Smooth muscle cell (in vitro differentiated cells): Measurements from ENCODE around the gene KIAA1671. TPM values are rescaled to one million over a fixed set of nuclear protein-coding genes. Genes with fewer than 3 reads are reported as not detected.
A peak's percentile ranks its signal among the peaks of the same experiment; 100 is the strongest.
"Not testable (repeated sequence)": the region's sequence is repeated elsewhere in the genome, so short reads cannot be mapped to it uniquely, and the experiment has no call there.

Source experiments
- DNase-seq: peaks from one replicate; lab custom pipeline; 2025; ENCODE audit not compliant: unreplicated experiment; lab: John Stamatoyannopoulos, UW
- H2AFZ ChIP-seq: fragments of 200-600 bp; sonication (generic); 2 replicates; pipeline ENCODE4 v1.6.0; 2016; ENCODE audit warnings: antibody characterized with exemption, low read depth, mild to moderate bottlenecking
- H3F3A ChIP-seq: fragments of 200-600 bp; sonication (generic); 2 replicates; pipeline ENCODE4 v1.6.0; 2017; ENCODE audit warnings: antibody characterized with exemption, low read depth
- H3K27ac ChIP-seq: fragments of 200-600 bp; sonication (generic); 2 replicates; pipeline ENCODE4 v1.5.1; 2016; ENCODE audit warnings: low read depth, mild to moderate bottlenecking
- H3K27me3 ChIP-seq: fragments of 200-600 bp; sonication (generic); 2 replicates; pipeline ENCODE4 v1.6.1; 2016; ENCODE audit warnings: low read depth, mild to moderate bottlenecking
- H3K36me3 ChIP-seq: fragments of 200-600 bp; sonication (generic); 2 replicates; pipeline ENCODE4 v1.5.1; 2016; ENCODE audit warnings: low read depth
- H3K4me1 ChIP-seq: fragments of 200-600 bp; sonication (generic); 2 replicates; pipeline ENCODE4 v1.5.1; 2016; ENCODE audit warnings: low read depth
- H3K4me2 ChIP-seq: fragments of 200-600 bp; sonication (generic); 2 replicates; pipeline ENCODE4 v1.6.0; 2016; ENCODE audit warnings: mild to moderate bottlenecking
- H3K4me3 ChIP-seq: fragments of 200-600 bp; sonication (generic); 2 replicates; pipeline ENCODE4 v1.5.1; 2016; ENCODE audit warnings: mild to moderate bottlenecking
- H3K79me2 ChIP-seq: fragments of 200-600 bp; sonication (generic); 2 replicates; pipeline ENCODE4 v1.6.0; 2016; ENCODE audit warnings: low read depth, mild to moderate bottlenecking
- H3K9ac ChIP-seq: fragments of 200-600 bp; sonication (generic); 2 replicates; pipeline ENCODE4 v1.6.0; 2016; ENCODE audit warnings: low read depth
- H3K9me3 ChIP-seq: fragments of 200-600 bp; sonication (generic); replicated peaks from 2 replicates; pipeline ENCODE4 v1.5.1; 2016; ENCODE audit warnings: low read depth
- H4K20me1 ChIP-seq: fragments of 200-600 bp; sonication (generic); 2 replicates; pipeline ENCODE4 v1.6.0; 2016; ENCODE audit warnings: low read depth
- CTCF ChIP-seq: fragments of 200-600 bp; sonication (generic); IDR thresholded peaks from 2 replicates; pipeline ENCODE4 v1.5.1; 2017; ENCODE audit warnings: borderline replicate concordance, mild to moderate bottlenecking, antibody characterized with exemption; ENCODE audit not compliant: insufficient read depth, poor library complexity, severe bottlenecking
- WGBS: methylation state at CpG from one replicate; pipeline ENCODE4 v1.1.7; 2016; ENCODE audit warnings: low lambda C conversion rate; 5-methylcytosine and 5-hydroxymethylcytosine counted together
- polyA plus RNA-seq: library from polyadenylated mRNA; unstranded; fragments of >200 nt; fragmentation: Nextera tagmentation; extraction: Ambion mirVana; gene quantifications from 2 replicates; pipeline ENCODE4 v1.2.1, GENCODE V29; 2016
- total RNA-seq: library from RNA; depleted of rRNA; stranded (reverse); fragments of >200 nt; gene quantifications from 2 replicates; pipeline ENCODE4 v1.2.3, GENCODE V29; 2014

The KIAA1671 gene
- total and polyA plus RNA-seq, 2 experiments from 2014 or later = 1.7 to 7.6 TPM

DNA sequence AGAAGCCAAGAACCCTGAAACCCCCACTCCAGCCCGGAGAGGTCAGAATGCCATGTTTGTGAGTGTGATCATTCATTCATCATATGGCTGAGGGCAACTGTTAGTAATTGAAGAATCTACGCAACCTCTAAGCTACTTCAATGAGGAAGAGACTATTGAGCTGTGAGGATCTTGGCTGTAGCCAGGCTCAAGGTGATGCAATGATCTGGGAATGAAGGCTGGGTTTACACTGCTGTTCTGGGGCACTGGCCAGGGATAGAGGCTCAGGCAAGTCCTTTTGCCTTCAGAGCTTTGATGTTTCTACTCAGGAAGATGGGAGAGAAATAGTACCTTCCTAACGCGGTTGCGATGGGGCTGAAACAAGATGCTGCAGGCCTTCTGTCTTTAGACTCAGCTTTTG, 279.8 kb downstream of the KIAA1671 start:
- no peak overlapping the region for H3K27ac ChIP-seq
- no peak overlapping the region for H2AFZ ChIP-seq
- H3K4me2 ChIP-seq = no peak overlapping the region
- peaks cover under 1% of the 10 kb centered on the region for H3K27me3 ChIP-seq
- DNase-seq = no peak
- no peak for TF ChIP-seq CTCF
- no peaks in the 10 kb centered on the region for H3K36me3 ChIP-seq
- no peak overlapping the region for H3K4me3 ChIP-seq
- H3K79me2 ChIP-seq = no peaks in the 10 kb centered on the region
- no peak overlapping the region for H3K9ac ChIP-seq
- WGBS = 89% methylated on average over 5 of the region's 5 CpGs
- no peaks in the 10 kb centered on the region for H4K20me1 ChIP-seq
- H3K4me1 ChIP-seq = no peaks in the 10 kb centered on the region
- no peaks in the 10 kb centered on the region for H3K9me3 ChIP-seq
- no peaks in the 10 kb centered on the region for H3F3A ChIP-seq

- not testable (repeated sequence) for H3K27me3 ChIP-seq, H3K79me2 ChIP-seq, H3K4me1 ChIP-seq, H2AFZ ChIP-seq, H3K9ac ChIP-seq, H3K4me2 ChIP-seq, H3K36me3 ChIP-seq, H4K20me1 ChIP-seq, H3K9me3 ChIP-seq, H3K27ac ChIP-seq, H3K4me3 ChIP-seq, H3F3A ChIP-seq, DNase-seq
Observed at GRCh38 chr22:25233706-25234105, 281.2 kb downstream of the KIAA1671 start.

DNA sequence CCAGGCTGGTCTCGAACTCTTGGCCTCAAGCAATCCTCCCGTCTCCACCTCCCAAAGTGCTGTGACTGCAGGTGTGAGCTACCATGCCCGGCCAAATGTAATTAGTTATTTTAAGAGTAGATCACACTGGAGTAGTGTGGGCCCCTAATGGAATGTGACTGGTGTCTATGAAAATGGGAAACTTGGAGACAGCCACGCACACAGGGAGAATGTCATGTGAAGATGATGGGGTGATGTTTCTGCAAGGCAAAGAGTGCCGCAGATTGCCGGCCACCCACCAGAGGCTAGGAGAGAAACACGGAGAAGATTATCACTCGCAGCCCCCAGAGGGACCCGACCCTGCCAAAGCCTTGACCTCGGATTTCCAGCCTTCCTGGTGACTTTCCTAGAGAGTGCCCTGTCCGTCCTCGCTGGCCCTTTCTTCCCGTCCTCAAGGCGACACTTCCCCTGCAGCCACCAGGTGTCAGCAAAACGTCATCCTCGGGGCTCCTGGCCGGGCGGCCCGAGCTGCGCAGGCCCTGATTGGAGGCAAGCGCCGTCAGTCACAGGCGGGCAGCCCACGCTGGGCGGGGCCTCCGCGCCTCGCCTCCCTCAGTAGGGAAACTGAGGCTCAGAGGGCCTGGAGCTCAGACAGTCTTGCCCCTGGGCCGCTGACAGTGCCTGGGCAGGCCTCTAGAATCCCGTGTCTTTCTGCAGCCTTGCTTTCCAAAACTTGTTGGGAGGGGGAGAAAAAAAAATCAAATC, 283.2 kb downstream of the KIAA1671 start:
- Histone ChIP-seq H3K27me3 (peaks cover 4% of the 10 kb centered on the region), H4K20me1 (no peaks in the 10 kb centered on the region), H3K27ac (no peak overlapping the region), H3K79me2 (no peaks in the 10 kb centered on the region), H3K9ac (no peak overlapping the region), H3K9me3 (no peaks in the 10 kb centered on the region), H3K4me2 (peak overlapping the region; percentile 80), H3K36me3 (no peaks in the 10 kb centered on the region), H3K4me1 (no peaks in the 10 kb centered on the region), H3K4me3 (peak overlapping the region; percentile 33), H3F3A (no peaks in the 10 kb centered on the region), H2AFZ (peak overlapping the region; percentile 65)
- peak; percentile 35 for DNase-seq
- TF ChIP-seq CTCF = peak; percentile 63
- 17% methylated on average over 30 of the region's 30 CpGs for WGBS

GRCh38 chr22:25236417-25236816, 283.9 kb downstream of the KIAA1671 start:
- no peaks in the 10 kb centered on the region for H3K9me3 ChIP-seq
- H3K27ac ChIP-seq = no peak overlapping the region
- H3K4me2 ChIP-seq = peak overlapping the region; percentile 80
- H4K20me1 ChIP-seq = no peaks in the 10 kb centered on the region
- 87% methylated on average over 6 of the region's 6 CpGs for WGBS
- peak overlapping the region; percentile 65 for H2AFZ ChIP-seq
- no peaks in the 10 kb centered on the region for H3K36me3 ChIP-seq
- no peaks in the 10 kb centered on the region for H3K4me1 ChIP-seq
- no peak overlapping the region for H3K9ac ChIP-seq
- TF ChIP-seq CTCF = no peak
- H3K79me2 ChIP-seq = no peaks in the 10 kb centered on the region
- peak overlapping the region; percentile 33 for H3K4me3 ChIP-seq
- DNase-seq = no peak
- H3F3A ChIP-seq = no peaks in the 10 kb centered on the region
- peaks cover 4% of the 10 kb centered on the region for H3K27me3 ChIP-seq
